Anterior cingulate cortex (tissue), 58 donors: Measurements from ENCODE around the gene C3orf20.

ENCODE experiments used
- DNase-seq, 58 donors: peaks; one replicate each; lab custom pipeline; 2025; lab: John Stamatoyannopoulos, UW

C3orf20 gene

GRCh38 chr3:14689247-14689980, 14.5 kb downstream of the C3orf20 start:
- DNase-seq: no peak

GRCh38 chr3:14691239-14691638, 16.3 kb downstream of the C3orf20 start:
- DNase-seq: no peak

- DNase-seq: no peak
Measured at GRCh38 chr3:14691719-14692118, 16.8 kb downstream of the C3orf20 start.

DNA sequence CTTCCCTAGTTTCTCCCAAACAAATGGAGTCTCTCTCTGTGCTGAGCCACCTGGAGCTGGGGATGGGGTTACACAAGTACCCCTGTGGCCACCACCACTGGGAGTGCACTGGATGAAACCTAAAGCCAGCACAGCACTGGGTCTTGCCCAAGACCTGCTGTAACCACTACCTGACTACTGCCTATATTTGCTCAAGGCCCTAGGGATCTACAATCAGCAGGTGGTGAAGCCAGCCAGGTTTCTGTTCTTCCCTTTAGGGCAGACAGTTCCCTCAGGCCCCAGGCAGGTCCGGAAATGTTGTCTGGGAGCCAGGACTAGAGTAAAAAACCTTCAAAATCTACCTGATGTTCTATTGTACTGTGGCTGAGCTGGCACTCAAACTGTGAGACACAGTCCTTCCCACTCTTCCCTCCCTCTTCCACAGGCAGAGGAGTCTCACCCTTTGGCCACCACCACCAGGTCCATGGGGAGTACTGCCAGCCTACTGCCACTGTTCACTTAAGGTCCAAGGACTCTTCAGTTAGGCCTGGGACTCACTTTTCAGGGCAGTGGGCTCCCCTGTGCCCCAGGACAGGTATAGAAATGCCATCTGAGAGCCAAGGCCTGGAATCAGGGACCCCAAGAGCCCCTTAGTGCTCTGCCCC, 23.8 kb downstream of the C3orf20 start:
- no peak for DNase-seq

- no peak for DNase-seq
Measured at GRCh38 chr3:14699643-14700042, 24.7 kb downstream of the C3orf20 start.

DNA sequence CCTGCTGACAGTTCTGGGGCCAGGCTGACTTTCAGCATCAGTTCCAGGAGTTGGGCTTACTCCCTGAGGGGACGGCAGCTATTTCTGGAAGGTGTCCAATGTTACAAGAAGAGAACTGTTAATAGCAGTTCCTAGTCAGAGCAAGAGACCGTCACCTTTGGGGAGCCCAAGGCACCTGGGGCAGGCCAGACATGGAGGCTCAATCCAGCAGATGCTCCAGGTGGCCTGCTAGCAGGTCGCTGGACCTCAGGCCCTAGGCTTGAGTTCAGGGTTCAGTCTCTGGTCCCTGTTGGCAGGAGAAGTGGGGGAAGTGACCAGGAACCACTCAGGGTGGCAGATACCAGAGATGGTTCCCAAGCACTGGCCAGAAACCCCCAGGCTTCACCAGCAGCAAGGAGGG, 25.9 kb downstream of the C3orf20 start:
- no peak for DNase-seq

DNA sequence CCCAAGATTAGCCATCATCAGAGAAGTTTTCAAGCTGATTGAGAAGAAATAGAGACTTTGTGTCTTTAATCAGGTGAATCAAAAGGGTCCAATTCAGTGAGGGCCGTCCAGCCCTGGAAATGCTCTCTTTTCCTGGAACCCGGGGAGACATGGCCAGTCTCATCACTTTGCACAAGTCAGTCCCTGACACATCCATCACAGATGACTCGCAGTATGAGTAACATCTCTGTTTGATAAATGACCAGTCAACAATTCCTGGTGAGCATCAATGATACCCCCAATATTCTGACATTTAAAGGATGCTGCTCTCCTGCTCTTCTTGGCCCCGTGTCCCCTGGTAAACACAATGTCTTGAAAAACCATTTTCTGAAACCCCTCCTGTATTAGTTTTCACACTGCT, 26.7 kb downstream of the C3orf20 start:
- no peak for DNase-seq

DNA sequence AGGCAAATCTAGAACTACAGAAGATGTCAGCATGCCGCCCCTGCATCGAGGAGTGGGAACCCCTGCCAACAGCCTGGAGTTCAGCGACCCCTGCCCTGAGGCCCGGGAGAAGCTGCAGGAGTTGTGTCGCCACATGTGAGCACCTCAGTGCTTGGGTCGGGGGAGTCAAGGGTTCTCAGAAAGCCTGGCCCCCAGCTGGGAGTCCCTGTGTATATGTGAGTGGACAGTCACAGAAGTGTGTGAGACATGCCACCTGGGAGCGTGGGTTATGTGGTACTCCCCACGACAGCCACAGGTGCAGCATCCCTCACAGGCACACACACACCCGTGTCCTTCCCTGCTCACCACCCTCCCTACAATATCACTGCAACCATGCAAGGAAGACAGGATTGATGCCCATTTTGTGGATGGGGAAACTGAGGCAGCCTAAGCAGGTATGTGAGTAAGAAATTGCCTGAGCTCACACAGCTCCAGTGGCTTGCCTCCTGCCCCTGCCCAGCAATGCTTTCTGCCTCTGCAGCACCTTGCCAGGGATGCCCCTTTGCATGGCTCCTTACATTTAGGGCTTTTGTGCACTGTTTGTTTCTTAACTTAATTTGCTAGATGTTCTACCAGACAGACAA, 28.3 kb downstream of the C3orf20 start:
- no peak for DNase-seq

DNA sequence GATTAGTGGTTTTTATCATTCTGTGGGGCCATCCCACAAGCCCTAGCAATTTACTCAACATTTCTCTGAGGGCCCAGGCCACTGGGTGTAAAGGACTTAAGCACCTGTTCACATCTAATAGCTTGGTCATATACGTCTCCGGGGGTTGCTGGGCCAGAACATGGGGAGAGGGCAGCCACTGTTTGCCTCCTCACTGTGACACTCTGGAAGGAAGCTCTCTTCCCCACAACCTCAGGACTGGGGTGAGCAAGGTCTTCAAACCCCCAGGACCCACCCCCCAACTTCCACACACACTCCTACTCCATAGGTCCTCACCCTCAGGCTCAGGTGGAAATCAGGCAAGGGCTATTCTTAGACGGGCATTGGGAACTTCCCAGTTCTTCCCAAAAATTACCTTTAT, 28.9 kb downstream of the C3orf20 start:
- DNase-seq: no peak

DNA sequence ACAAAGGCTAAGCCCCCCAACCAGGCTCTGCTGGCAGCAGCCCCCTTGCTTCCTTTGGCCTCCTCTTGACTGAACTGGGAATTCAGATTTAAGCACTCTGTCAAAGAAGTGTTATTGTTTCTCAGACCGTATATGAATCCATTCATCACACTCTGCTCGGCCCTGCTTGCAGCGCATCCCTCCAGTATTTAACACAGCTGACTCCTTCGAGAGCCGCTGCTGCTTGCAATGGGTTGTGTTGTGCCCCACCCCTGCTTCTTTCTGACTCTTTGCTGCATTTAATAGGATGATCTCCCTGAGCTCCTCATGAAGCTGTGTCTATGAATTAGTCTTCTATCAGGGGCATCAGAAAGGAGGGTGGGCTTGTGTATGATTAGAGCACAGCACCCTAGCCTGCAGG, 31.2 kb downstream of the C3orf20 start:
- no peak for DNase-seq

DNA sequence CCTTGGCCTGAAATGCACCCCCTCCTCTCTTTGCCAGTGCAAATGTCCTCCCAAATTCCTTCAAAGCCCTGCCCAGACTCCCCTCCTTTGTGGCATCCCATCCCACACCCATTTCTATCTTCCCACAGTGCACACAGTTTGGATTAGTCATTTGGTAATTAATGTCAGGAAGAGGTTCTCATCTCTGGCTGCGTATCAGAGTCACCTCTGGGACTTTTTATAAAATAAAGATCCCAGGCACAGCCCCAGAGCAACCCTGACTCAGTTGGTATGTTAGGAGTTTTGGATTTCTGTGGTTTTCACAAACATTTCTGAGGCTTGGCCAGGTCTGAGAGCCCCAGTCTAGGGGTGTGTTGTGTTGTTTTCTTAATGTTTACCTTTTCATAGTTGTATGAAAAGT, 41.6 kb downstream of the C3orf20 start:
- no peak for DNase-seq

- DNase-seq: no peak
Measured at GRCh38 chr3:14717307-14717706, 42.4 kb downstream of the C3orf20 start.

GRCh38 chr3:14718539-14718938, 43.6 kb downstream of the C3orf20 start:
- DNase-seq: no peak

GRCh38 chr3:14719006-14719405, 44.1 kb downstream of the C3orf20 start:
- DNase-seq: no peak

DNA sequence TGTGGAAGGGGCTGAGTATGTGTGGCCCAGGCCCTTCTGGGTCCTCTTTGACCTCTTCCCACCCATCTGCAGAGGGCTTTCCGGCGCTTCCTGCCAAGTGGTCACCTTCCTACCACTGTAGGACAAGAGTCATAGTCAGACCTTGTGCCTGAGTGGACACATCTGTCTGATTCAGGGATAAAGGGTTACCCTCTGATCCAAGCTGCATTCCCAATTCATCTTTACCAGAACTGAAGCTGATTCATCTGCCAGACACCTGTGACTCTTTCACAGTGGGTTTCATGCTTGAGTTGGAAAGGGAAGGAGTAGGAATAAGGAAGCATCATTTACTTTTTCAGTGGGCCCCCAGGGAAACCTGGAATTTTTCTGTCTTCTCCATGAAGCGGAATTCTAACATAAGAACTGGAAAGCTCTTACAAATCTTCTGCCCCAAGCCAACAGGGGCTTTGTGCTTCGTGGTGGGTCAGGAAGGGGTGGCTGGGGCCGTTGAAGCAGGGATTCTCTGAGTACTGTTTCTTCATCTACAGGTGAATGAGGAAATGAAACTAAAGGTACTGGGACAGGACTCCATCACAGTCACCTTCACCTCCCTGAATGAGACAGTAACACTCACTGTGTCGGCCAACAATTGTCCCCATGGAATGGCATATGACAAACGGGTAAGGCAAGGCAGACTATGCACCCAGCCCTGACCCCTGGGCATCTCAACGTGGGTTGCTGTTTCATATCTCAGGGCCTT, 46.4 kb downstream of the C3orf20 start:
- no peak for DNase-seq

GRCh38 chr3:14725013-14725412, 50.1 kb downstream of the C3orf20 start:
- no peak for DNase-seq

GRCh38 chr3:14725564-14726440, 50.9 kb downstream of the C3orf20 start:
- DNase-seq: no peak

GRCh38 chr3:14726441-14726780, 51.5 kb downstream of the C3orf20 start:
- no peak for DNase-seq

DNA sequence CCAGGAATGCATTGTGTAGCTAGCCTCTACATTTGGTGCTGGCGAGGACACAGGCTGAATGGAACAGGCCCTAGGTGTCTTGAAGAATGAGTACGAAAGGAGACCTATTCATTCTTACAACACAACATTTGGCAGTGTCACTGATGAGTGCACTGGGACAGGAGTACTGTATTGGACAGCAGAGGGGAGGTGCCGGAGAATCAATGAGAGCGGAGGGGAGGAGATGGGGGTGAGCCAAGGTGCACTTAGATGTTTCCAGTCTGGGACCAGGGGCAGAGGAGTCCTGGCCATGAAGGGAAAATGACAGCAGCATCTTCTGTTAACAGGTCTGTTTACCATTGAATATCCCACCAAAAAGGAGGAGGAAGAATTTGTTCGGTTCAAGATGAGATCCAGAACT, 53.2 kb downstream of the C3orf20 start:
- DNase-seq: no peak

GRCh38 chr3:14730703-14731382, 55.9 kb downstream of the C3orf20 start:
- DNase-seq: no peak
